HepG2 (cell line): ENCODE data around the gene SLC25A25. TPM values are rescaled to one million over a fixed set of nuclear protein-coding genes. Genes with fewer than 3 reads are reported as not detected.

Experiments used
- ATAC-seq: fragments of 200-7000 bp; cut with Tn5 transposase; 3 replicates; pipeline ENCODE4 v1.9.1; 2020; ENCODE audit warnings: mild to moderate bottlenecking, moderate library complexity
- BruUV-seq: library from RNA; stranded (reverse); fragments of 400-500 nt; replicated peaks from 2 replicates; lab custom pipeline; 2021; lab: Mats Ljungman, UMichigan
- CTCF ChIA-PET: fragments of 300-600 bp; formaldehyde crosslinking; extraction: SDS; loops from one replicate; lab custom pipeline; 2021; ENCODE audit warnings: low total read pairs, inconsistent platforms, low intra/inter-chr PET ratio; lab: Yijun Ruan, JAX
- POLR2A ChIA-PET: fragments of 350-600 bp; sonication (Branson Sonifier 250); formaldehyde crosslinking; loops from one replicate; lab custom pipeline; 2020; ENCODE audit warnings: antibody characterized with exemption, inconsistent platforms; lab: Yijun Ruan, JAX
- DNase-seq: peaks from one replicate; pipeline ENCODE4 v3.0.0-alpha.2; 2015; ENCODE audit warnings: low spot score
- FAIRE-seq: peaks from 3 replicates; lab custom pipeline; 2011; peaks lifted over from hg19 to GRCh38; lab: Jason Lieb, UNC
- H2AFZ ChIP-seq: one replicate; pipeline ENCODE4 v1.6.1; 2011; ENCODE audit warnings: low read length, inconsistent platforms
- H3K27ac ChIP-seq: fragments of 300-600 bp; 3 replicates; pipeline ENCODE4 v1.8.0; 2011; ENCODE audit warnings: mixed run types, mild to moderate bottlenecking, mixed read lengths, low read length, inconsistent platforms; ENCODE audit not compliant: insufficient read depth; ENCODE audit errors: extremely low read length
- H3K27me3 ChIP-seq, 2 experiments: fragments of 200-600 bp in 1 of 2; 2 replicates in 1 of 2; 3 replicates in 1 of 2; pipeline versions ENCODE4 v1.6.0 to v1.8.0; 2011; ENCODE audit warnings: low read length in 2 of 2, mild to moderate bottlenecking in 2 of 2, moderate library complexity in 2 of 2, inconsistent platforms in 1 of 2; ENCODE audit not compliant: insufficient read depth in 2 of 2, control insufficient read depth in 1 of 2
- H3K36me3 ChIP-seq, 2 experiments: fragments of 200-600 bp in 1 of 2; replicated peaks in 1 of 2; 2 replicates in 1 of 2; 3 replicates in 1 of 2; pipeline versions ENCODE4 v1.5.1 to v1.8.0; 2011; ENCODE audit warnings: low read length in 2 of 2, inconsistent platforms in 1 of 2; ENCODE audit not compliant: insufficient read depth in 2 of 2, control insufficient read depth in 1 of 2
- H3K4me1 ChIP-seq: 2 replicates; pipeline ENCODE4 v1.5.1; 2012; ENCODE audit warnings: low read length, inconsistent platforms; ENCODE audit not compliant: insufficient read depth
- H3K4me2 ChIP-seq: 2 replicates; pipeline ENCODE4 v1.6.0; 2011; ENCODE audit warnings: low read depth, low read length, inconsistent platforms
- H3K4me3 ChIP-seq, 3 experiments: fragments of 200-600 bp in 1 of 3; sonication (generic), shearing (Covaris generic) in 1 of 3; replicated peaks in 1 of 3; 2 replicates each; pipeline ENCODE4 v1.5.1; 2011 to 2016; ENCODE audit warnings: low read length in 3 of 3, inconsistent platforms in 2 of 3, low read depth in 2 of 3, mild to moderate bottlenecking in 2 of 3, control low read depth in 1 of 3, mixed read lengths in 1 of 3; ENCODE audit not compliant: insufficient read depth in 1 of 3
- H3K79me2 ChIP-seq: one replicate; pipeline ENCODE4 v1.6.1; 2011; ENCODE audit warnings: low read length, inconsistent platforms; ENCODE audit not compliant: insufficient read depth
- H3K9ac ChIP-seq: 2 replicates; pipeline ENCODE4 v1.6.0; 2011; ENCODE audit warnings: mild to moderate bottlenecking, low read depth, low read length, inconsistent platforms; ENCODE audit not compliant: insufficient read depth
- H3K9me3 ChIP-seq: 2 replicates; pipeline ENCODE4 v1.5.1; 2012; ENCODE audit warnings: mild to moderate bottlenecking, low read length
- H4K20me1 ChIP-seq: 2 replicates; pipeline ENCODE4 v1.6.0; 2011; ENCODE audit warnings: inconsistent platforms, mild to moderate bottlenecking, low read length, moderate library complexity; ENCODE audit not compliant: insufficient read depth
- CCDC6 ChIP-seq: sonication (generic); formaldehyde crosslinking; IDR thresholded peaks from 2 replicates; pipeline ENCODE4 v1.8.1; 2022; ENCODE audit warnings: mild to moderate bottlenecking, missing genetic modification reagents, moderate library complexity
- PHF8 ChIP-seq: sonication (generic); formaldehyde crosslinking; IDR thresholded peaks from 2 replicates; pipeline ENCODE4 v1.5.0; 2020; ENCODE audit warnings: missing genetic modification reagents
- TBL1XR1 ChIP-seq: fragments of 150-350 bp; IDR thresholded peaks from 2 replicates; pipeline ENCODE4 v1.6.1; 2014; ENCODE audit warnings: borderline replicate concordance, low read length; ENCODE audit not compliant: partially characterized antibody
- ZFP1 ChIP-seq: IDR thresholded peaks from 2 replicates; pipeline ENCODE4 v1.6.1; 2016
- ZFX ChIP-seq: sonication (generic); formaldehyde crosslinking; IDR thresholded peaks from 2 replicates; pipeline ENCODE4 v1.4.0; 2020; ENCODE audit warnings: mild to moderate bottlenecking, low read depth, missing genetic modification reagents, moderate library complexity
- ZNF337 ChIP-seq: sonication (generic); formaldehyde crosslinking; IDR thresholded peaks from 2 replicates; pipeline ENCODE4 v1.5.1; 2020; ENCODE audit warnings: missing genetic modification reagents, low read depth, mild to moderate bottlenecking, borderline replicate concordance
- ZNF777 ChIP-seq: sonication (generic); formaldehyde crosslinking; IDR thresholded peaks from 2 replicates; pipeline ENCODE4 v1.4.0; 2020; ENCODE audit warnings: missing genetic modification reagents
- whole genome bisulfite sequencing: methylation state at CpG from one replicate; pipeline ENCODE4 v1.1.6; 2017; ENCODE audit warnings: low lambda C conversion rate; 5-methylcytosine and 5-hydroxymethylcytosine counted together
- in situ Hi-C: cut with HindIII; loops from 2 replicates; pipeline ENCODE4 v1.10.0; 2017; ENCODE audit warnings: low pct_unique_long_range_greater_than_20kb; ENCODE audit not compliant: extremely low pct_ligation_motif_present
- intact Hi-C: fragments of 100-400 bp; cut with micrococcal nuclease; formaldehyde crosslinking; loops from one replicate; pipeline ENCODE4 v1.10.0; 2022; ENCODE audit not compliant: unreplicated experiment
- polyA plus RNA-seq, 8 experiments: library from polyadenylated mRNA; depleted of rRNA in 3 of 8; stranded (reverse) in 7 of 8; unstranded in 1 of 8; fragments of >200 nt; fragmentation: Illumina TruSeq in 4 of 8; extraction: Trizol in 4 of 8; gene quantifications; 2 replicates each; pipeline versions ENCODE4 v1.2.1 to v1.2.3, GENCODE V29; 2011 to 2016; ENCODE audit warnings: low read depth in 4 of 8, missing spikeins in 1 of 8, mixed read lengths in 1 of 8; ENCODE audit not compliant: insufficient read depth in 1 of 8
- total RNA-seq, 5 experiments: library from RNA; depleted of rRNA; stranded (reverse); fragments of >200 nt; fragmentation: Illumina TruSeq; extraction: Trizol; gene quantifications; 2 replicates each; pipeline ENCODE4 v1.2.3, GENCODE V29; 2016; ENCODE audit warnings: low read depth in 1 of 5
- TF ChIP-seq, protein P1 (sequence below): sonication (generic); formaldehyde crosslinking; IDR thresholded peaks from 2 replicates; pipeline ENCODE4 v1.5.1; 2020; ENCODE audit warnings: mild to moderate bottlenecking, missing genetic modification reagents, moderate library complexity
- TF ChIP-seq, protein P2 (sequence below): sonication (generic); formaldehyde crosslinking; IDR thresholded peaks from 2 replicates; pipeline ENCODE4 v1.9.0; 2022; ENCODE audit warnings: missing genetic modification reagents, mild to moderate bottlenecking, borderline replicate concordance
- TF ChIP-seq, protein P3 (sequence below): sonication (generic); formaldehyde crosslinking; IDR thresholded peaks from 2 replicates; pipeline ENCODE4 v1.4.0; 2020; ENCODE audit warnings: missing genetic modification reagents, borderline replicate concordance

The SLC25A25 gene
- total and polyA plus RNA-seq, 2 of the 13 experiments (the other 11 are each of a cell fraction or from before 2014, with no cell fraction given) = 10.5 to 24.8 TPM

DNA sequence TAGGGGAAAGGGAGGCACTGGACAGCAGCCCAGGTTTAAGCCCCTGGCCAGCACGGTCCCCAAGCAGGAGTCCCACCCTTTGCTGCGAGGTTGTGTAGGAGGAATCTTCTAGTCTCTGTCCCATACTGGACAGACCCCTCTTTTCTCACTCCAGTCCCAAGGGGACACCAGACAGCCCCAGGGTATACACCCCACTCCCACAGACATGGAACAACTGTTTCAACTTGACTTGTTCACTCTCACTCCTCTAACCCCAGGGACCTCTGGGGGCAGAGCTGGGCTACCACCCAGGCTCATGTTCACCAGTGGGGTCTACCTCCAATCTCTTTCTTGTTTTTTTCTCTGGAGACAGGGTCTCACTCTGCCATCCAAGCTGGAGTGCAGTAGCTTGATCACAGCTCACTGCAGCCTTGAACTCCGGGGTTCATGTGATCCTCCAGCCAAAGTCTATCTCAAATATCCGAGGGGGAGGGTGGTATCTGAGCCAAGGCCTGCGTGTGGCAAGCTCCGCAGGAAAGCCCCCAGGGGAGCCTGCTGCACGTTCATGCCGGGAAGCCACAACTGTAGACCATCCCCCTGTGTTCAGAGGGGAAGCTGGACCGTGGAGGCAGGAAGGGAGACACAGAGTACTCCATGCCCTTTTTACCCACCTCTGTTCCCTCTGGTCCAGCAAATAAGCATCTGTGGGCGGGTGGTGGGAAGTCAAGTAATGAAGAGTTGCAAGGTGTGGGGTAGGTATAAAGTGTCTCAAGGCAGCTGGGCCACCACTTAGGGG lies 57.7 kb downstream of the SLC25A25 start:
- H3K79me2 ChIP-seq = peaks cover 23% of the 10 kb centered on the region
- WGBS = 39% methylated on average over 7 of the region's 10 CpGs
- peak overlapping the region; percentile 87 for H3K4me2 ChIP-seq
- FAIRE-seq = peak; percentile 30
- DNase-seq = no peak
- no peaks in the 10 kb centered on the region for H3K9me3 ChIP-seq
- no peak for ATAC-seq
- intact Hi-C loops (no loop called here), in situ Hi-C loops (no loop called here)
- BruUV-seq = no TSS peak
- peaks cover 4% of the 10 kb centered on the region; the same call in 1 of the 2 replicates for H4K20me1 ChIP-seq
- peaks cover 34% of the 10 kb centered on the region for H3K4me1 ChIP-seq
- H3K9ac ChIP-seq = peak overlapping the region; percentile 43; the same call in 1 of the 2 replicates
- peak overlapping the region; percentile 40 for H3K27ac ChIP-seq
- ChIA-PET POLR2A (interaction anchor here (0.5 to 3.0 kb wide), 6 partner anchors 10 to 86 kb away, joined by 3 to 11 read pairs (median 4); partner anchors contain the start of gene BBLN), CTCF (no interaction called here)
- H3K36me3 ChIP-seq = peaks cover 5 to 35% of the 10 kb centered on the region in 2 experiments; a peak in 3 of 5 replicates
- no peaks in the 10 kb centered on the region for H3K27me3 ChIP-seq
- H2AFZ ChIP-seq = no peak overlapping the region
- peak overlapping the region in 2 of 3 experiments; percentile 8 to 99; a peak in 2 of 6 replicates for H3K4me3 ChIP-seq
- TF ChIP-seq, protein P1, sequence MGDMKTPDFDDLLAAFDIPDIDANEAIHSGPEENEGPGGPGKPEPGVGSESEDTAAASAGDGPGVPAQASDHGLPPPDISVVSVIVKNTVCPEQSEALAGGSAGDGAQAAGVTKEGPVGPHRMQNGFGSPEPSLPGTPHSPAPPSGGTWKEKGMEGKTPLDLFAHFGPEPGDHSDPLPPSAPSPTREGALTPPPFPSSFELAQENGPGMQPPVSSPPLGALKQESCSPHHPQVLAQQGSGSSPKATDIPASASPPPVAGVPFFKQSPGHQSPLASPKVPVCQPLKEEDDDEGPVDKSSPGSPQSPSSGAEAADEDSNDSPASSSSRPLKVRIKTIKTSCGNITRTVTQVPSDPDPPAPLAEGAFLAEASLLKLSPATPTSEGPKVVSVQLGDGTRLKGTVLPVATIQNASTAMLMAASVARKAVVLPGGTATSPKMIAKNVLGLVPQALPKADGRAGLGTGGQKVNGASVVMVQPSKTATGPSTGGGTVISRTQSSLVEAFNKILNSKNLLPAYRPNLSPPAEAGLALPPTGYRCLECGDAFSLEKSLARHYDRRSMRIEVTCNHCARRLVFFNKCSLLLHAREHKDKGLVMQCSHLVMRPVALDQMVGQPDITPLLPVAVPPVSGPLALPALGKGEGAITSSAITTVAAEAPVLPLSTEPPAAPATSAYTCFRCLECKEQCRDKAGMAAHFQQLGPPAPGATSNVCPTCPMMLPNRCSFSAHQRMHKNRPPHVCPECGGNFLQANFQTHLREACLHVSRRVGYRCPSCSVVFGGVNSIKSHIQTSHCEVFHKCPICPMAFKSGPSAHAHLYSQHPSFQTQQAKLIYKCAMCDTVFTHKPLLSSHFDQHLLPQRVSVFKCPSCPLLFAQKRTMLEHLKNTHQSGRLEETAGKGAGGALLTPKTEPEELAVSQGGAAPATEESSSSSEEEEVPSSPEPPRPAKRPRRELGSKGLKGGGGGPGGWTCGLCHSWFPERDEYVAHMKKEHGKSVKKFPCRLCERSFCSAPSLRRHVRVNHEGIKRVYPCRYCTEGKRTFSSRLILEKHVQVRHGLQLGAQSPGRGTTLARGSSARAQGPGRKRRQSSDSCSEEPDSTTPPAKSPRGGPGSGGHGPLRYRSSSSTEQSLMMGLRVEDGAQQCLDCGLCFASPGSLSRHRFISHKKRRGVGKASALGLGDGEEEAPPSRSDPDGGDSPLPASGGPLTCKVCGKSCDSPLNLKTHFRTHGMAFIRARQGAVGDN = peak; percentile 19
- TF ChIP-seq, protein P2, sequence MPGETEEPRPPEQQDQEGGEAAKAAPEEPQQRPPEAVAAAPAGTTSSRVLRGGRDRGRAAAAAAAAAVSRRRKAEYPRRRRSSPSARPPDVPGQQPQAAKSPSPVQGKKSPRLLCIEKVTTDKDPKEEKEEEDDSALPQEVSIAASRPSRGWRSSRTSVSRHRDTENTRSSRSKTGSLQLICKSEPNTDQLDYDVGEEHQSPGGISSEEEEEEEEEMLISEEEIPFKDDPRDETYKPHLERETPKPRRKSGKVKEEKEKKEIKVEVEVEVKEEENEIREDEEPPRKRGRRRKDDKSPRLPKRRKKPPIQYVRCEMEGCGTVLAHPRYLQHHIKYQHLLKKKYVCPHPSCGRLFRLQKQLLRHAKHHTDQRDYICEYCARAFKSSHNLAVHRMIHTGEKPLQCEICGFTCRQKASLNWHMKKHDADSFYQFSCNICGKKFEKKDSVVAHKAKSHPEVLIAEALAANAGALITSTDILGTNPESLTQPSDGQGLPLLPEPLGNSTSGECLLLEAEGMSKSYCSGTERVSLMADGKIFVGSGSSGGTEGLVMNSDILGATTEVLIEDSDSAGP = 0 out of 2 replicates have a peak, but pooled peaks have one; percentile 14
- TF ChIP-seq, protein P3, sequence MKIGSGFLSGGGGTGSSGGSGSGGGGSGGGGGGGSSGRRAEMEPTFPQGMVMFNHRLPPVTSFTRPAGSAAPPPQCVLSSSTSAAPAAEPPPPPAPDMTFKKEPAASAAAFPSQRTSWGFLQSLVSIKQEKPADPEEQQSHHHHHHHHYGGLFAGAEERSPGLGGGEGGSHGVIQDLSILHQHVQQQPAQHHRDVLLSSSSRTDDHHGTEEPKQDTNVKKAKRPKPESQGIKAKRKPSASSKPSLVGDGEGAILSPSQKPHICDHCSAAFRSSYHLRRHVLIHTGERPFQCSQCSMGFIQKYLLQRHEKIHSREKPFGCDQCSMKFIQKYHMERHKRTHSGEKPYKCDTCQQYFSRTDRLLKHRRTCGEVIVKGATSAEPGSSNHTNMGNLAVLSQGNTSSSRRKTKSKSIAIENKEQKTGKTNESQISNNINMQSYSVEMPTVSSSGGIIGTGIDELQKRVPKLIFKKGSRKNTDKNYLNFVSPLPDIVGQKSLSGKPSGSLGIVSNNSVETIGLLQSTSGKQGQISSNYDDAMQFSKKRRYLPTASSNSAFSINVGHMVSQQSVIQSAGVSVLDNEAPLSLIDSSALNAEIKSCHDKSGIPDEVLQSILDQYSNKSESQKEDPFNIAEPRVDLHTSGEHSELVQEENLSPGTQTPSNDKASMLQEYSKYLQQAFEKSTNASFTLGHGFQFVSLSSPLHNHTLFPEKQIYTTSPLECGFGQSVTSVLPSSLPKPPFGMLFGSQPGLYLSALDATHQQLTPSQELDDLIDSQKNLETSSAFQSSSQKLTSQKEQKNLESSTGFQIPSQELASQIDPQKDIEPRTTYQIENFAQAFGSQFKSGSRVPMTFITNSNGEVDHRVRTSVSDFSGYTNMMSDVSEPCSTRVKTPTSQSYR = peak; percentile 53; the same call in 1 of the 2 replicates
- TF ChIP-seq TBL1XR1 = no peak
- TF ChIP-seq CCDC6 (CRISPR knock-in tag) = no peak
- TF ChIP-seq PHF8 (CRISPR knock-in tag) = no peak
- TF ChIP-seq ZNF337 = no peak
- TF ChIP-seq ZNF777 (CRISPR knock-in tag) = no peak
- no peak for TF ChIP-seq ZFP1 (CRISPR knock-in tag)
- TF ChIP-seq ZFX (CRISPR knock-in tag) = 0 out of 2 replicates have a peak, but pooled peaks have one; percentile 24
